Uterus (tissue), 2 donors: Measurements from ENCODE around the gene CATSPERZ.

Source experiments
- CTCF ChIP-seq, 4 experiments: fragments of 200-600 bp in 2 of 4; fragments of 450-650 bp in 2 of 4; sonication (generic) in 2 of 4; IDR thresholded peaks; one replicate each; pipeline ENCODE4 v1.5.1; 2016 to 2019; ENCODE audit warnings: antibody characterized with exemption in 4 of 4, mild to moderate bottlenecking in 2 of 4, moderate library complexity in 1 of 4
- POLR2A ChIP-seq, 2 donors: fragments of 450-650 bp; IDR thresholded peaks; one replicate each; pipeline ENCODE4 v1.6.1; 2016; ENCODE audit warnings: antibody characterized with exemption in 2 of 2, mild to moderate bottlenecking in 1 of 2, moderate library complexity in 1 of 2

GRCh38 chr11:64304316-64305072 is 4.3 kb downstream of the CATSPERZ start:
- TF ChIP-seq CTCF (IDR thresholded peaks at IDR 0.05) (peak; percentile 69 to 80 (median 78)), POLR2A (IDR thresholded peaks at IDR 0.05) (no peak)
